ENCODE data around the gene CSF3.

DNA sequence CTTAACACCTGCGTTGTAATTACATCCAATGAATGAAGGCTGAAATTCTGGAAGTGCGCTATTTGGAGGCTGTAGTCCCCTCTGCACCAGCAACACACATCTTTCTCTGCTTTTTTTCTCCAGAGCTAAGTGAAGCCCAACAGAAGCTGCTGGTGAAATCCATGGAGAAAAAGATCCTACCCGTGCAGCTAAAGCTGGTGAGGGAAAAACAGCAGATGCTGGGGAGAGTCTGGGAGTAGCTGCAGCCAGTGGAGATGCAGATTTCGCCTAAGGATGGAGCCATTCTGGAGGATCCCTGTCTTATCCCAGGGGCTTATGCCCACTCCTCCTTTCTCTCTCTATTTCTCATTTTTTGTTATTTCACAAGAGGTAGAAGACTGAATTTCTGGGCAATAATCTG is 39.4 kb upstream of the CSF3 start:
- TF ChIP-seq, protein P1, sequence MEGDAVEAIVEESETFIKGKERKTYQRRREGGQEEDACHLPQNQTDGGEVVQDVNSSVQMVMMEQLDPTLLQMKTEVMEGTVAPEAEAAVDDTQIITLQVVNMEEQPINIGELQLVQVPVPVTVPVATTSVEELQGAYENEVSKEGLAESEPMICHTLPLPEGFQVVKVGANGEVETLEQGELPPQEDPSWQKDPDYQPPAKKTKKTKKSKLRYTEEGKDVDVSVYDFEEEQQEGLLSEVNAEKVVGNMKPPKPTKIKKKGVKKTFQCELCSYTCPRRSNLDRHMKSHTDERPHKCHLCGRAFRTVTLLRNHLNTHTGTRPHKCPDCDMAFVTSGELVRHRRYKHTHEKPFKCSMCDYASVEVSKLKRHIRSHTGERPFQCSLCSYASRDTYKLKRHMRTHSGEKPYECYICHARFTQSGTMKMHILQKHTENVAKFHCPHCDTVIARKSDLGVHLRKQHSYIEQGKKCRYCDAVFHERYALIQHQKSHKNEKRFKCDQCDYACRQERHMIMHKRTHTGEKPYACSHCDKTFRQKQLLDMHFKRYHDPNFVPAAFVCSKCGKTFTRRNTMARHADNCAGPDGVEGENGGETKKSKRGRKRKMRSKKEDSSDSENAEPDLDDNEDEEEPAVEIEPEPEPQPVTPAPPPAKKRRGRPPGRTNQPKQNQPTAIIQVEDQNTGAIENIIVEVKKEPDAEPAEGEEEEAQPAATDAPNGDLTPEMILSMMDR (IDR thresholded peaks at IDR 0.05): no peak
- TF ChIP-seq POLR2A (IDR thresholded peaks at IDR 0.05; ENCODE audit: low read depth): no peak
- TF ChIP-seq EP300 (IDR thresholded peaks at IDR 0.05): no peak
- TF ChIP-seq POLR2AphosphoS5 (IDR thresholded peaks at IDR 0.05): no peak
